Mucosa of descending colon (tissue), 3 donors: ENCODE data around the gene MICU1. TPM values are rescaled to one million over a fixed set of nuclear protein-coding genes. Genes with fewer than 3 reads are reported as not detected.

ENCODE experiments used
- ATAC-seq: fragments of 200-7000 bp; cut with Tn5 transposase; one replicate; pipeline ENCODE4 v1.9.1; 2020; ENCODE audit warnings: mild to moderate bottlenecking, moderate library complexity
- DNase-seq, 3 donors: peaks; one replicate each; pipeline ENCODE4 v3.0.0-alpha.2; 2020
- H3K36me3 ChIP-seq: fragments of 200-600 bp; one replicate; pipeline ENCODE4 v1.8.0; 2021; ENCODE audit warnings: low read depth, mild to moderate bottlenecking
- H3K4me1 ChIP-seq: fragments of 200-600 bp; one replicate; pipeline ENCODE4 v1.8.0; 2021; ENCODE audit warnings: low read depth, mild to moderate bottlenecking
- H3K4me3 ChIP-seq: fragments of 200-600 bp; one replicate; pipeline ENCODE4 v1.8.0; 2021; ENCODE audit warnings: mild to moderate bottlenecking
- H3K9me3 ChIP-seq: fragments of 200-600 bp; one replicate; pipeline ENCODE4 v1.8.0; 2021; ENCODE audit warnings: mild to moderate bottlenecking
- intact Hi-C, 2 donors: fragments of 100-400 bp; cut with DNase I in 1 of 2; cut with micrococcal nuclease in 1 of 2; formaldehyde crosslinking; loops; one replicate each; pipeline versions ENCODE4 v1.11.0 to v1.11.1; 2022; cut with DNase I, micrococcal nuclease
- total RNA-seq, 3 donors: library from RNA; stranded (reverse); fragmentation: NEBNext Ultra II Directional in 2 of 3; extraction: Animal tissue kit (Norgen Biotek cat#: 25700) in 2 of 3; gene quantifications; one replicate each; pipeline versions ENCODE4 v1.2.1 to v1.2.4, GENCODE V29; 2021 to 2023
- TF ChIP-seq, protein P1 (sequence below): fragments of 200-600 bp; IDR thresholded peaks from one replicate; pipeline ENCODE4 v1.8.0; 2022; ENCODE audit warnings: antibody characterized with exemption, mild to moderate bottlenecking
- donor health status: DM: no; HTN: no; CAD: no; lungs with moderate emphysema.
- donor health status: DM: no; HTN: no; CAD: no.
- donor health status: DM: no; HTN: yes; CAD: no.

Gene MICU1
- total RNA-seq, 3 donors from 2014 or later = 38.6 to 45.3 (median 45.0) TPM

- intact Hi-C loops = no loop called here
- Histone ChIP-seq H3K9me3 (no peaks in the 10 kb centered on the region), H3K4me3 (no peak overlapping the region), H3K36me3 (no peaks in the 10 kb centered on the region), H3K4me1 (peaks cover 22% of the 10 kb centered on the region)
- TF ChIP-seq, protein P1, sequence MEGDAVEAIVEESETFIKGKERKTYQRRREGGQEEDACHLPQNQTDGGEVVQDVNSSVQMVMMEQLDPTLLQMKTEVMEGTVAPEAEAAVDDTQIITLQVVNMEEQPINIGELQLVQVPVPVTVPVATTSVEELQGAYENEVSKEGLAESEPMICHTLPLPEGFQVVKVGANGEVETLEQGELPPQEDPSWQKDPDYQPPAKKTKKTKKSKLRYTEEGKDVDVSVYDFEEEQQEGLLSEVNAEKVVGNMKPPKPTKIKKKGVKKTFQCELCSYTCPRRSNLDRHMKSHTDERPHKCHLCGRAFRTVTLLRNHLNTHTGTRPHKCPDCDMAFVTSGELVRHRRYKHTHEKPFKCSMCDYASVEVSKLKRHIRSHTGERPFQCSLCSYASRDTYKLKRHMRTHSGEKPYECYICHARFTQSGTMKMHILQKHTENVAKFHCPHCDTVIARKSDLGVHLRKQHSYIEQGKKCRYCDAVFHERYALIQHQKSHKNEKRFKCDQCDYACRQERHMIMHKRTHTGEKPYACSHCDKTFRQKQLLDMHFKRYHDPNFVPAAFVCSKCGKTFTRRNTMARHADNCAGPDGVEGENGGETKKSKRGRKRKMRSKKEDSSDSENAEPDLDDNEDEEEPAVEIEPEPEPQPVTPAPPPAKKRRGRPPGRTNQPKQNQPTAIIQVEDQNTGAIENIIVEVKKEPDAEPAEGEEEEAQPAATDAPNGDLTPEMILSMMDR = no peak
- DNase-seq (no peak), ATAC-seq (no peak)
Measured at GRCh38 chr10:72322280-72323058, 303.4 kb downstream of the MICU1 start.

DNA sequence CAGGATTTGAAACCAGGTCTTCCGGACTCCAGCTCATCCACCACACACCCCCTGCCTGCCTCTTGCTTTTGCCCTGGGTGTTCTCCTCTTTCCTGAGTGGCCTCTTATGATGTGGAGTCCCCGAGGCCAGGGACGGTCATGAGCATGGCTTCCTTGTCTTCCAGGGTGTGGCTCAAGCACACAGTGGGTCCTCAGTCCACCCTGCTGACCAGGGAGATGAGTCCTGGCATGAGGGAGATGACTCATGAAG, 303.9 kb downstream of the MICU1 start:
- no peaks in the 10 kb centered on the region for H3K36me3 ChIP-seq
- TF ChIP-seq, protein P1 = no peak
- no peak overlapping the region for H3K4me3 ChIP-seq
- intact Hi-C loops = no loop called here
- peaks cover 26% of the 10 kb centered on the region for H3K4me1 ChIP-seq
- DNase-seq (no peak), ATAC-seq (no peak)
- H3K9me3 ChIP-seq = no peaks in the 10 kb centered on the region

DNA sequence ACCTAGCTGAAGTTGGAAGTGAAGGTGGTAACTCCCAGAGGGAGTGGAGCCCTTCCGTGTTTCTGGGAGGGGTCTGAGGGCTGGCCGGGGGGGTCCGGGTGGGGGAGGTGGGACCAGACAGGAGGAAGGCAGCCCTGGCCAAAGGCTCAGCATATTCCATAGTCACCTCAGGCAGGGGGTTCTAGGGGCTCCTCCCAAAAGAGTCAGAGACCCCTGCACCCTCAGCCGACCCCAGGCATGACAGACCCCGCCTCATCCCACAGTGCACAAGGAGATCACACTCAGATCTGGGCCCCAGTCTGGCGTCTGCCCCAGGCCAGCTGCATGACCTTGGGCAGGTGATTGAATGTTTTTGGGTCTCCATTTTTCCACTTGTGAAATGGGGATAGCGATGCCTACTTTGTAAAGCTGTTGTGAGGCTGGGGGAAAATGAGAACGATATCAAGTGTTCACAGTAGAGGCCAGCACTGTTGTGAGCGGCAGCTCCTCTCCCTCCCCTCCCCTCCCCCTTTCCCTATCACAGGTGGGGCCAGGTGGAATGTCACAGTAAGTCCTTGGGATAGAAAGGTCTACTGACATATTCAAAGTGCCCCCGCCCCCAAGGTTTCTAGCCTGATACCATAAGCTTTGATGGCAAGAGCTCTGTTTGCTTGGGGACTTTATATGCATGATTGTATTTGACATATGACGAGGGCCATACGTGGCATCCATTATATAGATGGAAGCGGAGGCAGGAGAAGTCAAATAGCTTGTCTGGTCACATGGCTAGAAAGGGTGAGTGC, 304.4 kb downstream of the MICU1 start:
- ATAC-seq (no peak), DNase-seq (peak in 1 of 3 donors; percentile 56)
- intact Hi-C loops = no loop called here
- Histone ChIP-seq H3K36me3 (no peaks in the 10 kb centered on the region), H3K9me3 (no peaks in the 10 kb centered on the region), H3K4me3 (no peak overlapping the region), H3K4me1 (peaks cover 32% of the 10 kb centered on the region)
- TF ChIP-seq, protein P1 = no peak

DNA sequence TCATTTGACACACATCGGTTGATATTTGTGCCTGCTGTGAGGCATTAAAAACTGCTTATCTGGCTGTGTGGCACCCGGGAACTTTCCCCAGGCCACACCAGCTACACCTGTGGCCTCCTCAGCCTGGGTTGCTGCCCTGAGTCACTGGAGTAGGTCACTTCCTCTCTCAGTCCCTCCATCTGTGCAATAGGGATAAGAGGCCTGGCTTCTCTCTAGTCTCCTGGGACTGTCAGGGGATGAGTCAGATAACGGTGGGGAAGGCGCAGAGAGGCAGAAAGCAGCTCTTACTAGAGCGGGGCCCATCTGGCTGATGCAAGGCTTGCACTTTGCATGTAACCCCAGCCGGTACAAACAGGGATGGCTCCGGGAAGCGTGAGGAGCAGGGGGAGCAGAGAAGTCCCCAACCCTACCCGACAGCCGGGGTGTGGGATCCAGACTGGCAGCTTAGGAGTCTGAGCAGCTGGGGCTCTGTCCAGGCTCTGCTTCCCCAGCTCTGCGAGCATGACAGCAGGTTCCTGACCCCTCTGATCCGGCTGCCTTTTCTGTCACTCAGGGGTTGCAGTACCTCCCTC, 305.1 kb downstream of the MICU1 start:
- TF ChIP-seq, protein P1 = no peak
- Histone ChIP-seq H3K36me3 (no peaks in the 10 kb centered on the region), H3K9me3 (no peaks in the 10 kb centered on the region), H3K4me3 (no peak overlapping the region), H3K4me1 (peaks cover 38% of the 10 kb centered on the region)
- intact Hi-C loops = no loop called here
- peak; percentile 58 for ATAC-seq
- DNase-seq = peak in 2 of 3 donors; percentile 58 to 84

DNA sequence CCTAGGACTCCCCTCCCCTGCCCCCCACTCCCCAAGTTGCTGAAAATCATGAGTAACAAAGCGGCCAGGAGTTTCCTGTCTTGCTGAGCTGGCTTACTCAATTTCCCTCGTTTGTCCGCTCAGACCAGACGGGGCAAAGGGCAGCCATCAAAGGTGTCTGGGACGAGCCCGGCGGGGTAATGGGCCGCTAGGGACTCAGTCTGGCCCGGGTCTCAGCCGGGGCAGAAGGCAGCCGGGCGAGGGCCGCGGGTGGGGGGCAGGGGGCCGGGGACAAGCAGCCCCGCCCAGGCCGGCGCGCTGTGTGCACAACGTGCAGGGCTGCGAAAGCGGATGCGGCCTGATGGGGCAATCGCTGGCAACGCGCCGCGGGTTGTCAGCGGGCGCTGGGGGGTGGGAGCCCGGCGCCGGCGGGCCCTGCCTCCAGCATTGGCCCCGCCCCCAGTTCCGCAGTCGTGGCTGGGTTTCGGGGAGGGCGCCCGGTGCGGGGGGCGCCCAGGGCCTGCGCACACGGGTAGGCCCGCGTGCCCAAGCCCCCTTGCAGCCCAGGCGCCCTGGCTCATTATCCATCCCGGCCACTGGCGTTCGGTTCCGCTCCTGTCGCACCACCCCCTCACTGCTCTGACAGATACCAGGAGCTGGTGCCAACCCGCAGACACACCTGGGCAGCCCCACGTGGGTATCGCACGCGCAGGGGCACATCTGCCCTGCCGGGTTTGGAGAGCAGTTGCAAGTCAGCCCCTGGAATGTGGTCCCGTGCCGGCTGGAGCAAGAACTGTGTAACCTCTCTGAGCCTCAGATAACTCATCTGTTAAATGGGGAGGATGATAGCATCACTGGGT, 306.2 kb downstream of the MICU1 start:
- ATAC-seq (peak; percentile 85), DNase-seq (peak; percentile 90 to 96 (median 94))
- H3K4me1 ChIP-seq = peaks cover 48% of the 10 kb centered on the region
- no peaks in the 10 kb centered on the region for H3K36me3 ChIP-seq
- intact Hi-C loops = no loop called here
- H3K9me3 ChIP-seq = no peaks in the 10 kb centered on the region
- H3K4me3 ChIP-seq = no peak overlapping the region
- TF ChIP-seq, protein P1 = no peak
